WTC11 (cell line): Measurements from ENCODE around the gene DKK3. TPM values are rescaled to one million over a fixed set of nuclear protein-coding genes. Genes with fewer than 3 reads are reported as not detected.

Experiments
- ATAC-seq: fragments of 200-7000 bp; cut with Tn5 transposase; 2 replicates; pipeline ENCODE4 v1.10.0; 2021; ENCODE audit warnings: mild to moderate bottlenecking, moderate library complexity
- CTCF ChIA-PET: fragments of 300-600 bp; sonication (Branson Sonifier 250); formaldehyde crosslinking; loops from one replicate; lab custom pipeline; 2021; ENCODE audit warnings: antibody characterized with exemption; lab: Charles Lee
- POLR2A ChIA-PET: fragments of 350-600 bp; sonication (Branson Sonifier 250); formaldehyde crosslinking; loops from one replicate; lab custom pipeline; 2021; ENCODE audit warnings: antibody characterized with exemption; lab: Charles Lee
- DNase-seq: peaks from one replicate; pipeline ENCODE4 v3.0.0; 2021; ENCODE audit warnings: low spot score
- H3K27ac Mint-ChIP-seq: 2 replicates; pipeline ENCODE4 v1.8.0; 2021; ENCODE audit warnings: mixed read lengths
- H3K27me3 Mint-ChIP-seq: 2 replicates; pipeline ENCODE4 v1.8.0; 2021; ENCODE audit warnings: low read depth, mild to moderate bottlenecking, moderate library complexity, mixed read lengths
- H3K36me3 Mint-ChIP-seq: 2 replicates; pipeline ENCODE4 v1.8.0; 2021; ENCODE audit warnings: mixed read lengths
- H3K4me1 Mint-ChIP-seq: 2 replicates; pipeline ENCODE4 v1.8.0; 2022; ENCODE audit warnings: mixed read lengths
- H3K4me3 Mint-ChIP-seq: 2 replicates; pipeline ENCODE4 v1.8.0; 2021; ENCODE audit warnings: mild to moderate bottlenecking, moderate library complexity, mixed read lengths
- H3K9me3 Mint-ChIP-seq: 2 replicates; pipeline ENCODE4 v1.8.0; 2021; ENCODE audit warnings: mixed read lengths
- AR ChIP-seq: fragments of 250-450 bp; sonication (Bioruptor Pico); IDR thresholded peaks from 2 replicates; pipeline ENCODE4 v1.9.0; 2021; ENCODE audit warnings: mild to moderate bottlenecking
- CDX4 ChIP-seq: fragments of 250-450 bp; sonication (Bioruptor Pico); IDR thresholded peaks from 2 replicates; pipeline ENCODE4 v1.9.0; 2021; ENCODE audit warnings: moderate library complexity, mild to moderate bottlenecking, inconsistent platforms, borderline replicate concordance
- CREM ChIP-seq: sonication (generic); formaldehyde crosslinking; IDR thresholded peaks from 2 replicates; pipeline ENCODE4 v1.8.1; 2022; ENCODE audit warnings: mild to moderate bottlenecking, missing genetic modification reagents, moderate library complexity
- CTCF ChIP-seq: fragments of 200-600 bp; IDR thresholded peaks from 2 replicates; pipeline ENCODE4 v1.8.0; 2022; ENCODE audit warnings: antibody characterized with exemption
- FOXP4 ChIP-seq: sonication (generic); formaldehyde crosslinking; IDR thresholded peaks from 2 replicates; pipeline ENCODE4 v1.8.0; 2022; ENCODE audit warnings: mild to moderate bottlenecking, missing genetic modification reagents
- HMGA2 ChIP-seq: fragments of 250-450 bp; sonication (Bioruptor Pico); IDR thresholded peaks from 2 replicates; pipeline ENCODE4 v1.4.0; 2021; ENCODE audit warnings: mild to moderate bottlenecking, moderate library complexity
- IRF1 ChIP-seq: sonication (generic); formaldehyde crosslinking; IDR thresholded peaks from 2 replicates; pipeline ENCODE4 v1.8.0; 2023; ENCODE audit warnings: missing genetic modification reagents
- JUN ChIP-seq: sonication (generic); formaldehyde crosslinking; IDR thresholded peaks from 2 replicates; pipeline ENCODE4 v1.8.0; 2023; ENCODE audit warnings: mild to moderate bottlenecking, missing genetic modification reagents
- MYBL2 ChIP-seq: sonication (generic); formaldehyde crosslinking; IDR thresholded peaks from 2 replicates; pipeline ENCODE4 v1.8.1; 2023; ENCODE audit warnings: mild to moderate bottlenecking, moderate library complexity, missing genetic modification reagents
- NFE2L1 ChIP-seq: sonication (generic); formaldehyde crosslinking; IDR thresholded peaks from 2 replicates; pipeline ENCODE4 v1.8.1; 2023; ENCODE audit warnings: missing genetic modification reagents
- NR2C2 ChIP-seq: sonication (generic); formaldehyde crosslinking; IDR thresholded peaks from 2 replicates; pipeline ENCODE4 v1.8.0; 2022; ENCODE audit warnings: mild to moderate bottlenecking, missing genetic modification reagents
- RELA ChIP-seq: sonication (generic); formaldehyde crosslinking; IDR thresholded peaks from 2 replicates; pipeline ENCODE4 v1.8.1; 2022; ENCODE audit warnings: missing genetic modification reagents, mild to moderate bottlenecking, borderline replicate concordance
- ZMAT4 ChIP-seq: fragments of 250-450 bp; sonication (Bioruptor Pico); IDR thresholded peaks from 2 replicates; pipeline ENCODE4 v1.9.0; 2021; ENCODE audit warnings: mild to moderate bottlenecking
- ZNF138 ChIP-seq: sonication (generic); formaldehyde crosslinking; conservative IDR thresholded peaks from 2 replicates; pipeline ENCODE4 v1.8.1; 2022; ENCODE audit warnings: mild to moderate bottlenecking, moderate library complexity, missing genetic modification reagents
- ZNF232 ChIP-seq: sonication (generic); formaldehyde crosslinking; IDR thresholded peaks from 2 replicates; pipeline ENCODE4 v1.8.0; 2022; ENCODE audit warnings: mild to moderate bottlenecking, missing genetic modification reagents
- ZNF281 ChIP-seq: sonication (generic); formaldehyde crosslinking; IDR thresholded peaks from 2 replicates; pipeline ENCODE4 v1.8.0; 2023; ENCODE audit warnings: mild to moderate bottlenecking, missing genetic modification reagents
- ZNF671 ChIP-seq: fragments of 250-450 bp; sonication (Bioruptor Pico); IDR thresholded peaks from 2 replicates; pipeline ENCODE4 v1.8.0; 2021; ENCODE audit warnings: mild to moderate bottlenecking
- ZSCAN18 ChIP-seq: fragments of 250-450 bp; sonication (Bioruptor Pico); IDR thresholded peaks from 2 replicates; pipeline ENCODE4 v2.1.2; 2022; ENCODE audit warnings: mild to moderate bottlenecking, moderate library complexity
- total RNA-seq: library from RNA; stranded (reverse); gene quantifications from 3 replicates; pipeline ENCODE4 v1.2.3, GENCODE V29; 2021

Gene DKK3
- total RNA-seq, 1 experiment from 2014 or later: 17.6 TPM

GRCh38 chr11:11942668-11943067 lies 65.8 kb downstream of the DKK3 start:
- peaks cover 13% of the 10 kb centered on the region for H3K36me3 Mint-ChIP-seq
- H3K27ac Mint-ChIP-seq: no peak overlapping the region
- peaks cover 11% of the 10 kb centered on the region for H3K4me1 Mint-ChIP-seq
- ATAC-seq: no peak
- no peaks in the 10 kb centered on the region for H3K27me3 Mint-ChIP-seq
- CTCF ChIA-PET: no interaction called here
- TF ChIP-seq NFE2L1 (no peak), MYBL2 (CRISPR knock-in tag) (no peak)
- TF ChIP-seq, all 79 proteins: peak for 0
- no peaks in the 10 kb centered on the region for H3K9me3 Mint-ChIP-seq
- POLR2A ChIA-PET: no interaction called here
- H3K4me3 Mint-ChIP-seq: no peak overlapping the region
- DNase-seq: no peak

- H3K36me3 Mint-ChIP-seq: peaks cover 13% of the 10 kb centered on the region
- H3K9me3 Mint-ChIP-seq: no peaks in the 10 kb centered on the region
- H3K4me3 Mint-ChIP-seq: no peak overlapping the region
- ATAC-seq: peak; percentile 82
- peaks cover 11% of the 10 kb centered on the region for H3K4me1 Mint-ChIP-seq
- peak overlapping the region; percentile 90 for H3K27ac Mint-ChIP-seq
- TF ChIP-seq ZNF671 (CRISPR knock-in tag): no peak
- TF ChIP-seq ZNF232 (CRISPR knock-in tag): no peak
- no peak for TF ChIP-seq RELA (CRISPR knock-in tag)
- no peak for TF ChIP-seq IRF1 (CRISPR knock-in tag)
- no peak for TF ChIP-seq CREM
- no peak for TF ChIP-seq ZNF281
- TF ChIP-seq NR2C2: no peak
- TF ChIP-seq ZSCAN18 (CRISPR knock-in tag): no peak
- no peak for TF ChIP-seq HMGA2
- TF ChIP-seq NFE2L1: no peak
- no peak for TF ChIP-seq ZNF138
- no peak for DNase-seq
- no peaks in the 10 kb centered on the region for H3K27me3 Mint-ChIP-seq
- ChIA-PET CTCF (interaction anchor here (0.6 kb wide), 1 partner anchor 1414 kb away, joined by 4 read pairs; no protein-coding TSS in a partner anchor), POLR2A (no interaction called here)
These were observed 67.9 kb downstream of the DKK3 start for GRCh38 chr11:11940551-11940950.

- no peak for TF ChIP-seq CDX4 (CRISPR knock-in tag)
- TF ChIP-seq JUN (CRISPR knock-in tag): no peak
- no peak for TF ChIP-seq AR (CRISPR knock-in tag)
- TF ChIP-seq CTCF: no peak
- TF ChIP-seq FOXP4 (CRISPR knock-in tag): no peak
- no peak for TF ChIP-seq ZMAT4
- ATAC-seq (no peak), DNase-seq (no peak)
- no peak overlapping the region for H3K4me3 Mint-ChIP-seq
- peaks cover 23% of the 10 kb centered on the region for H3K36me3 Mint-ChIP-seq
- H3K9me3 Mint-ChIP-seq: no peaks in the 10 kb centered on the region
- CTCF ChIA-PET: interaction anchor here (1.0 to 1.6 kb wide), 2 partner anchors 17 to 107 kb away, joined by 4 to 5 read pairs; no protein-coding TSS in a partner anchor
- no peaks in the 10 kb centered on the region for H3K27me3 Mint-ChIP-seq
- peaks cover 11% of the 10 kb centered on the region for H3K4me1 Mint-ChIP-seq
- no peak overlapping the region for H3K27ac Mint-ChIP-seq
- POLR2A ChIA-PET: no interaction called here
These were observed 70.5 kb downstream of the DKK3 start for GRCh38 chr11:11937957-11938356.
